Measurements from ENCODE around the gene PLA2G6. TPM values are rescaled to one million over a fixed set of nuclear protein-coding genes. Genes with fewer than 3 reads are reported as not detected.

Gene PLA2G6
- total and polyA plus RNA-seq, 2 of the 8 experiments (the other 6 are each of a cell fraction or from before 2014, with no cell fraction given), result 13.2 to 21.0 TPM

GRCh38 chr22:38218661-38219622 lies 37.3 kb upstream of the PLA2G6 start (continued):
- TF ChIP-seq CTCF (IDR thresholded peaks at IDR 0.05; ENCODE audit: control extremely low read depth in 1 of 3, insufficient read depth in 1 of 3, low read depth in 1 of 3, low read length in 3 of 3) (no peak), PHF8 (conservative IDR thresholded peaks at IDR 0.05; ENCODE audit: low read depth, low read length) (no peak)
